ENCODE data around the gene TMEM121. TPM values are rescaled to one million over a fixed set of nuclear protein-coding genes. Genes with fewer than 3 reads are reported as not detected.

Gene TMEM121
- total and polyA plus RNA-seq, 11 donors, result 1.0 to 4.4 (median 1.9) TPM

- Histone ChIP-seq H3K36me3 (peaks cover 0 to 22% (median 15%) of the 10 kb centered on the region in 9 donors), H3K9me3 (no peaks in the 10 kb centered on the region), H3K4me3 (peak overlapping the region; percentile 0 to 56 (median 42)), H3K27me3 (peaks cover 0 to 12% (median 0%) of the 10 kb centered on the region in 9 donors), H3K27ac (peak overlapping the region; percentile 94 to 100 (median 97)), H3K4me1 (peaks cover 25 to 97% (median 86%) of the 10 kb centered on the region in 12 donors)
- peak; percentile 59 to 76 (median 68) for ATAC-seq
- TF ChIP-seq CTCF (IDR thresholded peaks at IDR 0.05) (peak; percentile 98 to 100 (median 99)), POLR2A (IDR thresholded peaks at IDR 0.05) (no peak)
- peak; percentile 91 to 95 (median 92) for DNase-seq
- intact Hi-C loops (cut with DNase I), result loop anchor here in 1 of 10 donors (10.0 kb wide), 1 partner anchor 66 kb away; the partner anchor contains the start of gene MTA1
- 0 to 1% (median 1%) methylated on average over 12 to 35 of the region's 35 CpGs for WGBS, 4 donors
These were observed 45.3 kb upstream of the TMEM121 start for GRCh38 chr14:105480807-105481801.

- intact Hi-C loops (cut with DNase I), result loop anchor here in 1 of 10 donors (10.0 kb wide), 1 partner anchor 67 kb away; the partner anchor contains the start of gene MTA1
- peak overlapping the region in 11 of 12 donors; percentile 8 to 56 (median 44) for H3K4me3 ChIP-seq
- H3K4me1 ChIP-seq, result peaks cover 29 to 97% (median 91%) of the 10 kb centered on the region in 12 donors
- H3K36me3 ChIP-seq, result peaks cover 0 to 22% (median 15%) of the 10 kb centered on the region in 9 donors
- DNase-seq (peak; percentile 95 to 97 (median 96)), ATAC-seq (peak; percentile 12 to 70 (median 36))
- TF ChIP-seq POLR2A (IDR thresholded peaks at IDR 0.05) (peak in 1 of 2 donors; percentile 39), CTCF (IDR thresholded peaks at IDR 0.05) (peak in 5 of 12 donors; percentile 9 to 48 (median 36))
- H3K27ac ChIP-seq, result peak overlapping the region; percentile 94 to 100 (median 97)
- H3K9me3 ChIP-seq, result no peaks in the 10 kb centered on the region
- WGBS, 4 donors, result 0 to 4% (median 3%) methylated on average over 11 to 18 of the region's 18 CpGs
- H3K27me3 ChIP-seq, result peaks cover 0 to 6% (median 0%) of the 10 kb centered on the region in 9 donors
These were observed 44.4 kb upstream of the TMEM121 start for GRCh38 chr14:105481886-105482457.

- Histone ChIP-seq H3K27ac (peak overlapping the region; percentile 94 to 100 (median 97)), H3K9me3 (no peaks in the 10 kb centered on the region), H3K4me3 (peak overlapping the region in 8 of 12 donors; percentile 15 to 54 (median 45)), H3K36me3 (peaks cover 0 to 22% (median 15%) of the 10 kb centered on the region in 9 donors), H3K4me1 (peaks cover 29 to 99% (median 90%) of the 10 kb centered on the region in 12 donors), H3K27me3 (peaks cover 0 to 6% (median 0%) of the 10 kb centered on the region in 9 donors)
- TF ChIP-seq POLR2A (IDR thresholded peaks at IDR 0.05) (no peak), CTCF (IDR thresholded peaks at IDR 0.05) (no peak)
- intact Hi-C loops (cut with DNase I), result loop anchor here in 1 of 10 donors (10.0 kb wide), 1 partner anchor 68 kb away; the partner anchor contains the start of gene MTA1
- ATAC-seq, result no peak
- DNase-seq, result no peak
- 57 to 67% (median 65%) methylated on average over 16 to 18 of the region's 18 CpGs for WGBS, 4 donors
These were observed 43.8 kb upstream of the TMEM121 start for GRCh38 chr14:105482486-105483110.

All from heart left ventricle (tissue), 16 donors.